HG03064 (cell line): Measurements from ENCODE around the gene CCAR1.
A peak's percentile ranks its signal among the peaks of the same experiment; 100 is the strongest.
"Not testable (repeated sequence)": the region's sequence is repeated elsewhere in the genome, so short reads cannot be mapped to it uniquely, and the experiment has no call there.

ENCODE experiments used
- ATAC-seq: cut with Tn5 transposase; IDR thresholded peaks from one replicate; pipeline ENCODE4 v1.9.1; 2021; ENCODE audit warnings: low read depth; ENCODE audit not compliant: unreplicated experiment

CCAR1 gene, protein sequence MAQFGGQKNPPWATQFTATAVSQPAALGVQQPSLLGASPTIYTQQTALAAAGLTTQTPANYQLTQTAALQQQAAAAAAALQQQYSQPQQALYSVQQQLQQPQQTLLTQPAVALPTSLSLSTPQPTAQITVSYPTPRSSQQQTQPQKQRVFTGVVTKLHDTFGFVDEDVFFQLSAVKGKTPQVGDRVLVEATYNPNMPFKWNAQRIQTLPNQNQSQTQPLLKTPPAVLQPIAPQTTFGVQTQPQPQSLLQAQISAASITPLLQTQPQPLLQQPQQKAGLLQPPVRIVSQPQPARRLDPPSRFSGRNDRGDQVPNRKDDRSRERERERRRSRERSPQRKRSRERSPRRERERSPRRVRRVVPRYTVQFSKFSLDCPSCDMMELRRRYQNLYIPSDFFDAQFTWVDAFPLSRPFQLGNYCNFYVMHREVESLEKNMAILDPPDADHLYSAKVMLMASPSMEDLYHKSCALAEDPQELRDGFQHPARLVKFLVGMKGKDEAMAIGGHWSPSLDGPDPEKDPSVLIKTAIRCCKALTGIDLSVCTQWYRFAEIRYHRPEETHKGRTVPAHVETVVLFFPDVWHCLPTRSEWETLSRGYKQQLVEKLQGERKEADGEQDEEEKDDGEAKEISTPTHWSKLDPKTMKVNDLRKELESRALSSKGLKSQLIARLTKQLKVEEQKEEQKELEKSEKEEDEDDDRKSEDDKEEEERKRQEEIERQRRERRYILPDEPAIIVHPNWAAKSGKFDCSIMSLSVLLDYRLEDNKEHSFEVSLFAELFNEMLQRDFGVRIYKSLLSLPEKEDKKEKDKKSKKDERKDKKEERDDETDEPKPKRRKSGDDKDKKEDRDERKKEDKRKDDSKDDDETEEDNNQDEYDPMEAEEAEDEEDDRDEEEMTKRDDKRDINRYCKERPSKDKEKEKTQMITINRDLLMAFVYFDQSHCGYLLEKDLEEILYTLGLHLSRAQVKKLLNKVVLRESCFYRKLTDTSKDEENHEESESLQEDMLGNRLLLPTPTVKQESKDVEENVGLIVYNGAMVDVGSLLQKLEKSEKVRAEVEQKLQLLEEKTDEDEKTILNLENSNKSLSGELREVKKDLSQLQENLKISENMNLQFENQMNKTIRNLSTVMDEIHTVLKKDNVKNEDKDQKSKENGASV

DNA sequence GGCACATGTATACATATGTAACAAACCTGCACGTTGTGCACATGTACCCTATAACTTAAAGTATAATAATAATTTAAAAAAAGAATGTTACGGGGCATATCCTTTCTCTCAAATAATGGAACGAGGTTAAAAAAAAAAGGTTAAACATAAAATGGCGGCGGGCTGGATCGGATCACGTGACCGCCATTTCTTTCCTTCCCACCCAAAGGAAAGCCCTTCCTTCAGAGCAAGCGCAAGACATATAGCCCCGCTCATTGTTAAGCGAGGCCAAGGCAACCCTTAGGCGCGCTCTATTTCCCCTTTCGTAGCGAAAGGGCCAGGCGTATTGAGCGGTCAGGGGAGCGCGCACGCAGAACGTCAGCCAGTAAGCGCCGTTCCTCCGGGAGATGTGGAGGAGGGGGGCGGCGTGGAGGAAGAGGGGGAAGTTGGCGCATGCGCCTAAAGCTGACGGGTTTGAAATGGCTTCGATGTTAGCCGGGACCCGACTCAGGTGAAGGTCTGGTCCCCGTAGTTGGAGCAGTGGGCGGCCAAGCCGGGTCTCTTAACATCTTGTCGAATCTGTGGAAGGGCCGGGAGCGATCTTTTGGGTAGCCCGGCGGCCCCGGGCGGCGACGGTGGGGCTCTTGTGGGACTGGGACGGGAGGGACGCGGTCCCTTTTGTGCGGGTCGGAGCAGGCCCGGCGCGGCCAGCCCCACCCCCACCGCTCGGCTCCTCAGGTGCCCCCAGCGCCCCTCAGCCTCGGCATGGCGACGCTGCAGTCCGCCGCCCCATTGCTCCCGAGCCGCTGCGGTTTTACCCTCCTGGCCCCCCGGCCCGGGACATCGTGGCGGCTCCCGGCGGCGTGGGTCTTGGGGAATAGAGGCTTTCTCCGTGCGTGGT, at the start of gene CCAR1:
TSS of gene CCAR1 (plus strand) at position 447 of the 880 bp plus-strand sequence. CDS start 1,266 bp downstream, outside the sequence.
- peak; percentile 99 for ATAC-seq

DNA sequence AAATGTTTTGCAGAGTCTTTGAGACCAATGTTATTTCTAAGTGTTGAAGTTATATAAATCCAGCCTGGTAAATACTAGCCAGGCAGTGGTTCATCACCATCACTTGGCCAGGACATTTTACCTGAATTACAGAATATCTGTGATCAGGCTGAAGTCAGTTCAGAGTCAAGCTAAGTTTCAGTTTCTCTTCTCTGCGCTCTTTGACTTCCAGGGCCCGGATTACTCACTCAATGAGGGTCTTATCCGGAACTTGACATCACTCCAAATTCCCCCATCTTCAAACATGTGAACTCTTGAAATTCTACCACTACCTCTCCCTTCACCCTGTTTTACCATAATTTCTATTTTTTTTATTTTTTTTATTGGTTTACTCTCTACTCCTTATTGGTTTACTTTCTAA, 36.6 kb upstream of the CCAR1 start:
- no peak for ATAC-seq

DNA sequence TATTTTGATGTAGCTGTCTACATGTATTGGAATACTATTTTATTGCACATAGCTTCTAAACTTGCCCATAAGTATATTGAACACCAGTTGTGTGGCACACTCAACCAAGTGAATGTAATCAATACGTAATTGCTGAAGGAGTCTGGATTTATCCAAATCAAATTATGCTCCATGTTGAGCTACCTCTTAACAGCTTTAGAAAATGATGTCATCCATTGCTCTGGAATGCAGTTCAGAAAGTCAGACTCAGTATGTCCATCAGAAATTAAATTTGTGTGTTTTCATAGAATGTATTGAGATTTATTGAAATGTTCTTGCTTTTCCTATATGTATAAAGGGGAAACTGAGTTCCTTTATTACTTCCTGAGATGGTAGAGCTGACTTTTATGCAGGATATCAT, 25.0 kb upstream of the CCAR1 start:
- ATAC-seq = no peak

DNA sequence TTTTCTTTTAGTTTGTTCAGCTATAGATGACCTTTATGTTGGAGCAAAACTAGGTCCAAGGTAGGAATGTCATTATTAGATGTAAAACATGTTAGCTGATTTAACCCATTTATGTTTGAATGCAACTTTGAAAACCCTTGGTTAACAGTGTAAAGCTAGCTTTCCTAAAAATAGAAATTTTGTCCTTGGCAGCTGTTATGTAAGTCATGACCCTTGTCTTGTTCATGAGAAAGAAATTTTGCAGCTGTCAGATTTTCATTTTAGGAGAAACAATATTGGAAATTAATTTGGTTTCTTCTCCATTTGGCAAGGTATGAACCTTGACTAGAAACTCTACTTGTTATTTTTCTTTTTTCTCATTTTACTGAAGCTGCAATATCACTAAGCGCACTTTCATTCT, 23.9 kb upstream of the CCAR1 start:
- no peak for ATAC-seq

DNA sequence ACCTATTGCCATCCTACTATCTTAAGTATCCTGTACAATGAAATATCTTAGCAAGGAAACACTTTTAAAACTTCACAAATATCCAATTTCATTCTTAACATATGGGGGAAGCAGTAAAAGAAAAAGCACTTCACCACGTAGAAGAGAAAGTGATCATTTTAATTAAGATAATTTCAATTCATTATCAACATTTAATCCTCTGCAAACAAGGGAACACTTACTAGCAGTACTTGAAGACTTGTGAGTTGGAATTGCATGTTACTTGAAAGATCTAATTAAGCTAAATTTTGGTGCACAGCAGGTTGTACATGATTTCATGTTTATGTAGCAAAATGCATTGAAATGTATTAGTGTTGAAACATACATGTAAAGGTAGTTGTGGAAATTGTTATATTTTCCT, 20.8 kb upstream of the CCAR1 start:
- no peak for ATAC-seq

DNA sequence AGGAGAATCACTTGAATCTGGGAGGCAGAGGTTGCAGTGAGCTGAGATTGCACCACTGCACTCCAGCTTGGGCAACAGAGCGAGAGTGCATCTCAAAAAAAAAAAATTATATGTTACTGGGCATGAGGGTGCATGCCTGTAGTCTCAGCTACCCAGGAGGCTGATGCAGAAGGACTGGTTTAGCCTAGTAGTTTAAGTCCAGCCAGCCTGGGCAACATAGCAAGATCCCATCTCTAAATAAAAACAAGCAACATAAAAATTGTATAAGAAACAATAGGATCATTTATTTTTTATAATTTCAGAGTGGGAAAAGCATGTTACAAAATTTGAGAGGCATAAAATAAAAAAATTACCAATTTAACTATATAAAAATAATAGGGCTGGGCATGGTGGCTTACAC, 15.5 kb upstream of the CCAR1 start:
- ATAC-seq = no peak

DNA sequence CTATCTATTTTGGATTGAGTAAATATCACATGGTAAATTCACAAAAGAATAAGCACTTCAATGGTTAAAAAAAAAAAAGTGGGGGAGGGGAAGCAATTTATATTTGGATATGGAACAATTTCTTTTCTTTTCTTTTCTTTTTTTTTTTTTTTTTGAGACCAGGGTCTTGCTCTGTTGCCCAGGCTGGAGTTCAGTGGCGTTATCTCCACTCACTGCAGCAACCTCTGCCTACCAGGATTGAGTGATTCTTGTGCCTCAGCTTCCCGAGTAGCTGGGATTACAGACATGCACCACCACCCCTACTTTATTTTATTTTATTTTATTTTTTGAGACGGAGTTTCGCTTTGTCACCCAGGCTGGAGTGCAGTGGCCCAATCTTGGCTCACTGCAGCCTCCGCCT, 12.1 kb upstream of the CCAR1 start:
- not testable (repeated sequence) for ATAC-seq

DNA sequence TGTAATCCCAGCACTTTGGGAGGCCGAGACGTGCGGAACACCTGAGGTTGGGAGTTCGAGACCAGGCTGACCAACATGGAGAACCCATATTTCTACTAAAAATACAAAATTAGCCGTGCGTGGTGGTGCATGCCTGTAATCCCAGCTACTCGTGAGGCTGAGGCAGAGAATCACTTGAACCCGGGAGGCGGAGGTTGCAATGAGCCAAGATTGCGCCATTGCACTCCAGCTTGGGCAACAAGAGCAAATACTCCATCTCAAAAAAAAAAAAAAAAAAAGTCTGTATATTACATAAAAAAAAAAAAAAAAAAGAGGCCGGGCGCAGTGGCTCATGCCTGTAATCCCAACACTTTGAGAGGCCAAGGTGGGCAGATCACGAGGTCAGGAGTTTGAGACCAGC, 8.0 kb upstream of the CCAR1 start:
- ATAC-seq = not testable (repeated sequence)

DNA sequence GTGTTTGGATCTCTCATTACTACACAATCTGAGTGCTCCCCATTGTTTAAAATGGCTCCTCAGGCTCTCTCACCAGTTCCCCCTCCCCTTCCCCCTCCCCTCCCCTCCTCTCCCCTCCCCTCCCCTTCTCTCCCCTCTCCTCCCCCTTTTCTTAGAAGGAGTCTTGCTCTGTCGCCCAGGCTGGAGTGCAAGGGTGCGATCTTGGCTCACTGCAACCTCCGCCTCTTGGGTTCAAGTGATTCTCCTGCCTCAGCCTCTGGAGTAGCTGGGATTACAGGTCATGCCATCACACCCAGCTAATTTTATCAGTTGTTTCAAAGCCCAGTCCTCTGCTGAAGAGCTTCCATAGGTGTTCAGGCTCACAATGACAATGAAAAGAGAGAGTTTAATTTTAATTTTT, 3.6 kb upstream of the CCAR1 start:
- ATAC-seq = no peak

DNA sequence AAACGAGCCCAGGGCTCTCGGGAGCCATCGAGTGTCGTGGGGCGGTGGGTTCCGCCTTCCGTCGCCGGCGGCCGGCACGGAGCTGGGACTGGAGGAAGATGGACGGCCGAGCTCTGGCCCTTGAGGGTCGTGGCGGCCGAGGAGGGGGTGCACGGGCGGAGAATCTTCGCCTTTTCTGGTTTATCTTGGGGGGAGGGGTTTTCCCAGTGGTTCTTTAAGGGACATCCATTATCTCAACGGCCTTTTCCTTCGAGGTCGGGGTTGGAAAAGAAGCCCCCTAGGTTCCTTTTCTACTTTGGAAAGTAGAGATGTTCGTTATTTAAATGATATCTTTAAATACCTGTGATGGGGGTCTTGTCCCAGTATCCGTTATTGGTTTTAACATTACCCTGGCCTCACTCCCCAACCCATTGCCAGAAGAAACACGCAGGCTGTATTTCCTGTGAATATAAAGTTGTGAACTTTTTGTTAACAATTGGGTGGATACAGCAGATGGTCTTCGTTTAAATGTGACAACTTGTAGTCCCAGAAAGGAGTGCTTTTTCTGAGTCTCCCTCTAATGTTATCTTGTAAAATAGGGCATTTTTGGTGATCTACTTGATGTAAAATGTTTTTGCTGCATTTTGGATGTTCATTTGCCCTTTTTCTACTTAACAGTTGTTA, 765 bp downstream of the CCAR1 start:
- ATAC-seq = no peak

DNA sequence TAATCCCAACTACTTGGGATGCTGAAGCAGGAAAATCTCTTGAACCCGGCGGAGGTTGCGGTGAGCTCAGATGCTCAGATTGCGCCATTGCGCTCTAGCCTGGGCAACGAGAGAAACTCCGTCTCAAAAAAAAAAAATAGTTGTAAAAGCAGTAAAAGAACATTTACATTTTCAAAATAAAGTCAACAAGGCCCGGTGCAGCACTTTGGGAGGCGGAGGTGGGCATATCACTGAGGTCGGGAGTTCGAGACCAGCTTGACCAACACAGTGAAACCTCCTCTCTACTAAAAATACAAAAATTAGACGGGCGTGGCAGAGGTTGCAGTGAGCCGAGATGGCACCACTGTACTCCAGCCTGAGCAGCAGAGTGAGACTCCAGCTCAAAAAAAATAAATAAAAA, 4.0 kb downstream of the CCAR1 start:
- ATAC-seq = no peak

DNA sequence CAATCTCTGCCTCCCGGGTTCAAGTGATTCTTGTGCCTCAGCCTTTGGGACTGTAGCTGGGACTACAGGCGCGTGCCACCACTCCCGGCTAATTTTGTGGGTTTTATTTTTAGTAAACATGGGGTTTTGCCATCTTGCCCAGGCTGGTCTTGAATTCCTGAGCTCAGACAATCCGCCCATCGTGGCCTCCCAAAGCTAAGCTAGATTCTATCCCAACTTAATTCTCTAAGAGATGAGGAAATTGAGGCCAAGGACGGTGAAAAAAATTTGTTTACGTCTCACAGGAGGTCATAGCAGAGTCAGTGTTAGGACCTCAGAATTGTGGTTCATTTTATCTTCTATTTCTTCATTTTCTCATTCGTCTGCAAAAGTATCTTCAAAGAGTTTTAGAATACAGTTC, 6.1 kb downstream of the CCAR1 start:
- no peak for ATAC-seq

DNA sequence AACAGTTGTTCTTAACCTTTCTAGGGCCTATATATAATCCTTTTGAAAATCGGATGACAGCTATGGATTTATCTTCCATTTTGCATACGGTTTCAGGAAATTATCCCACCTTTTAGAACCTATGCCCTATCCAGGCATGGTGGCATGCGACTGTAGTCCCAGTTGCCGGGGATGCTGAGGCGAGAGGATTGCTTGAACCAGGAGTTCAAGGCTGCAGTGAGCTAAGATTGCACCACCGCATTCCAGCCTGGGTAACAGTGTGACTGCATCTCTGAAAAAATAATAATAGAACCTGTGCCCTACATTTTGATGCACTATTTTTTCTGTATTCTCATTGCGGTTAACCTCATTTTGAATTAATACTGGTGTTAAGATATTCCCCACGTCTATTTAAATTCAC, 11.6 kb downstream of the CCAR1 start:
- ATAC-seq = no peak

DNA sequence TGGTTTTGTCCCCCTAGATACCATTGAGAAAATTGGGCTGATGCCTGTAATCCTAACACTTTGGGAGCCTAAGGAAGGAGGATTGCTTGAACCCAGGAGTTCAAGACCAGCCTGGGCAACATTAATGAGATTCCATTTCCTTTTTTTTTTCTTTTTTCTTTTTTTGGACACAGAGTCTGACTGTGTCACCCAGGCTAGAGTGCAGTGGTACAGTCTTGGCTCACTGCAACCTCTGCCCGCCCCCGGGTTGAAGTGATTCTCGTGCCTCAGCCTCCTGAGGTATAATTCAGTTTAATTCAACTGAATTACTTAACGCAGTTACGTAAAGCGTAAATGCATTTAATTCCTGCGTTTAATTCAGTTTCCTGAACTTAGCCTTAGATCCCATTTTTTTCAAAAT, 13.3 kb downstream of the CCAR1 start:
- no peak for ATAC-seq

DNA sequence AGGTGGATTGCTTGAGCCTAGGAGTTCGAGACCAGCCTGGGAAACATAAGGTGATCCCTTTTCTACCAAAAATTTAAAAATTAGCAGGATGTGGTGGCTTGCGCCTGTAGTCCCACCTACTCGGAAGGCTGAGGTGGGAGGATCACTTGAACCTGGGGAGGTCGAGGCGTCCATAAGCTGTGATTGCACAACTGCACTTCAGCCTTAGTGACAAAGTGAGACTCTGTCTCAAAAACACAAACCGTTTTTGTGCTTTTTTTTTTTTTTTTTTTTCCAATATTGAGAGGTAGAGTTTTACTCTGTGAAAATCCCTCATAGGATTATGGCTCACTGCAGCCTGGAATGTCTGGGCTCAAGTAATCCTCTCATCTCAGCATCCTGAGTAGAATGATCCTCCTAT, 14.1 kb downstream of the CCAR1 start:
- ATAC-seq = no peak

DNA sequence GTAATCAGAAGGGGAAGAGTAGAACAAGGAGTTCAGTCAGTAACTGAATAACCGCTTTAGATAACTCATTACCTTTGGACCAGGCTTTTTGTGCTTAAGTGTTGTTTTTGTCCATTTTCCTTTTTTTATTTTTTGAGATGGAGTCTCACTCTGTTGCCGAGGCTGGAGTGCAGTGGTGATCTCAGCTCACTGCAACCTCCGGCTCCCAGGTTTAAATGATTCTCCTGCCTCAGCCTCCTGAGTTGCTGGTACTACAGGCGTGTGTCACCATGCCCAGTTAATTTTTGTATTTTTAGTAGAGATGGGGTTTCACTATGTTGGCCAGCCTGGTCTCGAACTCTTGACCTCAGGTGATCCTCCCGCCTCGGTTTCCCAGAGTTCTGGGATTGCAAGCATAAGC, 14.7 kb downstream of the CCAR1 start:
- not testable (repeated sequence) for ATAC-seq

DNA sequence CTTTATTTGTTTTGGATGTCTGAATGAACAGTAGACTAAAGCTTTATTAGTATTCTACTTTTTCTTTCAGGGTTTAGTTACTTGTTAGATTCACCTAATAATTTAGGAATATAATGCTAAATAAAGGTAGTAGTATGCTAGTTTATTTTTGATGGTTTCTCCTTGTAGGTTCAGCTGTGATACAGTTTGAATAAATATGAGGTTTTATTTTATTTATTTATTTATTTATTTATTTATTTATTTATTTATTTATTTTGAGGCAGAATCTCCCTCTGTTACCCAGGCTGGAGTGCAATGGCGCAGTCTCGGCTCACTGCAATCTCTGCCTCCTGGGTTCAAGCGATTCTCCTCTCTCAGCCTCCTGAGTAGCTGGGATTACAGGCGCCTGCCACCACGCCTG, 19.6 kb downstream of the CCAR1 start:
- ATAC-seq = not testable (repeated sequence)

DNA sequence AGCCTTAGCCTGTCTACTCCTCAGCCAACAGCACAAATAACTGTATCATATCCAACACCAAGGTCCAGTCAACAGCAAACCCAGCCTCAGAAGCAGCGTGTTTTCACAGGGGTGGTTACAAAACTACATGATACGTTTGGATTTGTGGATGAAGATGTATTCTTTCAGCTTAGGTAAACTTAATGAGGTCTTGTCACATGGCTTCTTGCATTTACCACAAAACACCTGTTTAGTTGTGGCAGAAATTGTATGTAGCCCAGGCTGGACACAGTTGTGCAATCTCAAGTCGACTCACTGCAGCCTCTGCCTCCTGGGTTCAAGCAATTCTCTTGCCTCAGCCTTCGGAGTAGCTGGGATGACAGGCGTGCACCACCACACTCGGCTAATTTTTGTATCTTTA, 21.4 kb downstream of the CCAR1 start:
- no peak for ATAC-seq

DNA sequence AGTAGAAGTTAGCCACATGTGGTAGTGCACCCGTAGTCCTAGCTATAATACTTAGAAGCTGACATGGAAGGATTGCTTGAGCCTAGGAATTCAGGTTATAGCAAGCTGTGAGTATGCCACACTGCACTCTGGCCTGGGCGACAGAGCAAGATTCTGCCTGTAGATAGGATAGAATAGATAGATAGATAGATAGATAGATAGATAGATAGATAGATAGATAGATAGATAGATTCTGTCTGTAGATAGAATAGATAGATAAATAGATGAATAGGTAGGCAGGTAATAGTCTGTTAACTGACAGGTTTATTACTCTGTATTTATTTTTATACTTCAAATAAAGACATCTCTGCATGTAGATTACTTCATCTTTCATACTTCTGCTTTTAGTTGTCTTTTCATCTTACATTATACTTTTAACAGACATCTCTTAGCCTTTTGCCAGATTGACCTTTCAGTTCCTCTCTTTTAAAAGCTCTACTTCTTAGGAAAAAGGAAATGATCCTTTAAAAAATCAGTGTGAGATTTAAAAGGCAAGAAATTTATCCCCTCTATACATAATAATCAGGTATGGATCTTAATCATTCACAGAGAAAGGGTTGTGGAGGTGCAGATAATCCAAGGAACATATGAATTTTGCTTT, 31.8 kb downstream of the CCAR1 start:
- no peak for ATAC-seq
